Fibroblast of pulmonary artery (primary cell): Measurements from ENCODE around the gene TFF1.

Source experiments
- DNase-seq: peaks from one replicate; pipeline ENCODE4 v3.0.0-alpha.2; 2010; ENCODE audit warnings: low read depth
- H3K4me3 ChIP-seq: replicated peaks from 2 replicates; pipeline ENCODE4 v1.5.1; 2011; ENCODE audit warnings: low read depth, mild to moderate bottlenecking, control low read depth, low read length, moderate library complexity
- CTCF ChIP-seq: IDR thresholded peaks from 2 replicates; pipeline ENCODE4 v1.5.1; 2011; ENCODE audit warnings: mild to moderate bottlenecking, control low read depth, low read length, inconsistent platforms; ENCODE audit errors: missing control alignments

The TFF1 gene

GRCh38 chr21:42351626-42352440, 14.5 kb downstream of the TFF1 start:
- TF ChIP-seq CTCF: no peak
- no peak overlapping the region for H3K4me3 ChIP-seq
- DNase-seq: no peak

- H3K4me3 ChIP-seq: no peak within 1 kb of the TSS
- TF ChIP-seq CTCF: no peak
- DNase-seq: no peak
These were observed 15.4 kb downstream of the TFF1 start, which contains the start of gene TFF2 for GRCh38 chr21:42350927-42351426. TFF2 (minus strand) TSS chr21:42350994; CDS start chr21:42350957, 37 bp downstream.

DNA sequence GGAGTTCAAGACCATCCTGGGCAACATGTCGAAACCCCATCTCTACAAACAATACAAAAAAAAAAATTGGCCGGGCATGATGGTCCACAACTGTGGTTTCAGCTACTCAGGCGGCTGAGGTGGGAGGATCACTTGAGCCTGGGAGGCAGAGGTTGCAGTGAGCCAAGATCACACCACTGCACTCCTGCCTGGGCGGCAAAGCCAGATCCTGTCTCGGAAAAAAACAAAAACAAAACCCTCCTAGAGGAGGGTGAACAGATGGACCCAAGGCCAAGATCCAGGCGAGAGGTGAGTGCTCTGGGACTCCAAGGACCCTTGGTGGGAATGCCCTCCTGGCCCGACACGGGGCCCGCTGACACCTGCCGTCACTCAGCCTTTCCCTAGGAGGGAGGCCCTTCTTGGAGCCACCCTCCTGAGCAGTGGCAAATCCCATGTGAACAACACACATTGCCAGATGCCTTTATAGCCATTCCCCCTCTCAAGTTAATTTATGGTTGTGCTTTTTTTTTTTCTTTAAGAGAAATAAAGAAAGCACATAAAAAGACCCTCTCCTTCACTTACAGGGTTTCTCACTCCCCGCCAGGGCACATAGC, 15.9 kb downstream of the TFF1 start:
- no peak overlapping the region for H3K4me3 ChIP-seq
- no peak for DNase-seq
- TF ChIP-seq CTCF: no peak

DNA sequence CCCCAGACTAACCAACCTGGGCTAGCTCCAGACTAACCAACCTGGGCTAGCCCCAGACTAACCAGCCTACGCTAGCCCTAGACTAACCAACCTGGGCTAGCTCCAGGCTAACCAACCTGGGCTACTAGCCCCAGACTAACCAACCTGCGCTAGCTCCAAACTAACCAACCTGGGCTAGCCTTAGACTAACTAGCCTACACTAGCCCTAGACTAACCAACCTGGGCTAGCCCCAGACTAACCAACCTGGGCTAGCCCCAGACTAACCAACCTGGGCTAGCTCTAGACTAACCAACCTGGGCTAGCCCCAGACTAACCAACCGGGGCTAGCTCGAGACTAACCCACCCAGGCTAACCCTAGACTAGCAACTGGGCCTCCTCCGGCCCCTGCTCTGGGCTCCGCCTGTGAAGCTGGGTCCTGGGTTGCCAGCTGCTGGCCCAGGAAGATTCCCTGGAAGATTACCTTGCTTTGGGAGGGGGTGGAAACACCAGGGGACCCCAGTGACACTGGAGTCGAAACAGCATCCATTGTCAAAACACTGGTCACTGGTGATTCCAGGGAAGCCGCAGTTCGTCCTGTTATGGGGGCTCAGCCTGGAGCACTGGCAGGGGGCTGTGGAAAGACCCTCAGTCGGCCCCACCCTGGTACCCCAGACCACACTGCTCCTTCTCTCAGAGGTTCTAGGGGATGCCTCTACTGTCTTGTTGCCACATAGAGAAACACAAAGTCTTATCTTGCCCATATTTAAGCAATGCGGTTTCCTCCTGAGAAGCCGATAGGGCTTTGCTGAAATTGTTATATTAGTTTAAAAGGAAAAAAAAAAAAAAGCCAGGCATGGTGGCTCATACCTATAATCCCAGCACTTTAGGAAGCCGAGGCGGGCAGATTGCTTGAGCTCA, 16.7 kb downstream of the TFF1 start:
- no peak for DNase-seq
- no peak for TF ChIP-seq CTCF
- H3K4me3 ChIP-seq: no peak overlapping the region

DNA sequence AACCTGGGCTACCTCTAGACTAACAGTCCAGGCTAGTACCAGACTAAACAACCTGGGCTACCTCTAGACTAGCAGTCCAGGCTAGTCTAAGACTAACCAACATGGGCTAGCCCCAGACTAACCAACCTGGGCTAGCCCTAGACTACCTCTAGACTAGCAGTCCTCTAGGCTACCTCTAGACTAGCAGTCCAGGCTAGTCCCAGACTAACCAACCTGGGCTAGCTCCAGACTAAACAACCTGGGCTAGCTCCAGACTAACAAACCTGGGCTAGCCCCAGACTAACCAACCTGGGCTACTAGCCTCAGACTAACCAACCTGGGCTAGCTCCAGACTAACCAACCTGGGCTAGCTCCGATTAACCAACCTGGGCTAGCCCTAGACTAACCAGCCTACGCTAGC, 17.6 kb downstream of the TFF1 start:
- H3K4me3 ChIP-seq: no peak overlapping the region
- no peak for DNase-seq
- no peak for TF ChIP-seq CTCF

DNA sequence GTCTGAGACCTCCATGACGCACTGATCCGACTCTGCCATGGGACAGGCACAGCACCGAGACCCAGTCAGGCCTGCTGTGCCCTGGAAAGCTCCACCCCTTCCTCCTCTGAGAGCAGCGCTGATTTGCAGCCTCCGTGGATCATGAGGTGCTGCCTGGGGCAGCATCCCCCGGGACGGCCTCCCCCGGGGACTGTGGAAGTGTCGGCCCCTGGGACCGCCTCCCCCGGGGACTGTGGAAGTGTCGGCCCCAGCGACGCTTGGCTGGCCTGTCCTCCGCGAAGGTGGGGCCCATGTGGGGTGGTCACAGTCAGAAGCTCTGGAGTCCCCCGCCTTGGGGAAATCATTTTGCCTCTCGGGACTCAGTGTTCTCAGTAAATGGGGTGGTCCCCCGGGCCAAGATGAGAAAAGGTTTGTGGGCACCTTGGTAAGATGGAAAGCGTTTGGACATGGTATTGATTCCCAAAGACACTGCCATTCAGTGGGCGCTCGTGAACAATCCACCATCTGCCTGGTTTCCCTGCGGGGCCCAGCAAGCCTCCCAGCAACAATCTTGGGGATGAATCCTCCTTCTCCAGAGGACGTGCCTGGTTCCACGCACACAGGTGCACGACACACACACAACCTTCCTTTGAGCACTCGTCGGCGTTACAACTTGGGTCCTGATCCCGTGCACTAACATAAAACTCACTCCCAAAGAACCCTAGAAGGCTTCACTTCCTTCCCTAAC, 18.6 kb downstream of the TFF1 start:
- no peak for DNase-seq
- TF ChIP-seq CTCF: no peak

More for the DNA sequence above, 18.6 kb downstream of the TFF1 start:
- no peak overlapping the region for H3K4me3 ChIP-seq
